Measurements from ENCODE around the gene LPP. TPM values are rescaled to one million over a fixed set of nuclear protein-coding genes. Genes with fewer than 3 reads are reported as not detected.
A peak's percentile ranks its signal among the peaks of the same experiment; 100 is the strongest.

The LPP gene
- total and polyA plus RNA-seq, 2 of the 13 experiments (the other 11 are each of a cell fraction or from before 2014, with no cell fraction given): 19.2 to 29.9 TPM

- TF ChIP-seq HMGXB4 (CRISPR knock-in tag; IDR thresholded peaks at IDR 0.05; ENCODE audit: borderline replicate concordance in 1 of 2, low read depth in 1 of 2) (0 out of 4 replicates have a peak, but pooled peaks of 1 of the 2 experiments have one; percentile 11), MAFF (IDR thresholded peaks at IDR 0.05; ENCODE audit: low read depth, low read length) (peak; percentile 23; the same call in 1 of the 2 replicates), CCDC6 (CRISPR knock-in tag; IDR thresholded peaks at IDR 0.05) (0 out of 2 replicates have a peak, but pooled peaks have one; percentile 28), HNF4A (CRISPR knock-in tag; IDR thresholded peaks at IDR 0.05) (peak; percentile 76), CEBPB (IDR thresholded peaks at IDR 0.05; ENCODE audit: borderline replicate concordance, low read depth, low read length) (peak; percentile 93), MED1 (CRISPR knock-in tag; IDR thresholded peaks at IDR 0.05) (peak; percentile 68), MAFK (conservative IDR thresholded peaks at IDR 0.05 in 1 of 2, IDR thresholded peaks at IDR 0.05 in 1 of 2; ENCODE audit: low read length in 2 of 2) (0 out of 4 replicates have a peak, but pooled peaks of 1 of the 2 experiments have one; percentile 0), BATF2 (CRISPR knock-in tag; IDR thresholded peaks at IDR 0.05) (no peak), TAF1 (CRISPR knock-in tag; IDR thresholded peaks at IDR 0.05) (no peak), ARID5B (CRISPR knock-in tag; IDR thresholded peaks at IDR 0.05) (peak; percentile 51; the same call in 1 of the 2 replicates), FOXP1 (IDR thresholded peaks at IDR 0.05) (no peak), FOXP1 (CRISPR knock-in tag; IDR thresholded peaks at IDR 0.05) (peak; percentile 25; the same call in 1 of the 2 replicates), ZBTB1 (CRISPR knock-in tag; IDR thresholded peaks at IDR 0.05; ENCODE audit: borderline replicate concordance) (no peak), HDAC2 (CRISPR knock-in tag; IDR thresholded peaks at IDR 0.05) (peak; percentile 49; the same call in 1 of the 2 replicates), RCOR2 (CRISPR knock-in tag; IDR thresholded peaks at IDR 0.05) (peak; percentile 30; the same call in 1 of the 2 replicates), BHLHE40 (IDR thresholded peaks at IDR 0.05; ENCODE audit: low read length) (no peak), STAT5B (CRISPR knock-in tag; IDR thresholded peaks at IDR 0.05) (no peak), RAD21 (CRISPR knock-in tag; IDR thresholded peaks at IDR 0.05) (peak; percentile 75), ZNF629 (CRISPR knock-in tag; conservative IDR thresholded peaks at IDR 0.05) (peak; percentile 57), SP2 (CRISPR knock-in tag; IDR thresholded peaks at IDR 0.05) (no peak), TEAD3 (CRISPR knock-in tag; optimal IDR thresholded peaks at IDR 0.05; ENCODE audit: borderline replicate concordance) (peak; percentile 13), HNF4G (IDR thresholded peaks at IDR 0.05; ENCODE audit: borderline replicate concordance, low read depth, low read length) (peak; percentile 35; the same call in 1 of the 2 replicates), HNF4G (CRISPR knock-in tag; IDR thresholded peaks at IDR 0.05; ENCODE audit: borderline replicate concordance, low read depth) (no peak), ARID3A (IDR thresholded peaks at IDR 0.05; ENCODE audit: low read depth, low read length) (0 out of 2 replicates have a peak, but pooled peaks have one; percentile 55), SOX5 (CRISPR knock-in tag; IDR thresholded peaks at IDR 0.05; ENCODE audit: borderline replicate concordance) (0 out of 2 replicates have a peak, but pooled peaks have one; percentile 30)
Observed at GRCh38 chr3:188283347-188283746, 129.4 kb downstream of the LPP start (continued).
